Measurements from ENCODE around the gene SLC38A10. TPM values are rescaled to one million over a fixed set of nuclear protein-coding genes. Genes with fewer than 3 reads are reported as not detected.
A peak's percentile ranks its signal among the peaks of the same experiment; 100 is the strongest.

Gene SLC38A10
- total and polyA plus RNA-seq, 12 donors, result 17.6 to 190 (median 102) TPM

GRCh38 chr17:81260171-81260570 lies 34.9 kb downstream of the SLC38A10 start:
- TF ChIP-seq CTCF (IDR thresholded peaks at IDR 0.05), result no peak
- TF ChIP-seq POLR2A (IDR thresholded peaks at IDR 0.05), result no peak
- no peak overlapping the region for H3K4me3 ChIP-seq
- no peak overlapping the region for H3K27ac ChIP-seq
- DNase-seq, result no peak
- H3K9me3 ChIP-seq (replicated peaks in 1 of 3), result no peaks in the 10 kb centered on the region
- 93 to 100% (median 96%) methylated on average over 6 to 17 of the region's 17 CpGs for WGBS, 4 donors
- peaks cover 0 to 74% of the 10 kb centered on the region in 2 donors for H3K36me3 ChIP-seq (replicated peaks in 1 of 2)
- intact Hi-C loops (cut with DNase I), result no loop called here
- H3K27me3 ChIP-seq, result no peaks in the 10 kb centered on the region
- H3K4me1 ChIP-seq (replicated peaks in 1 of 2), result peaks cover 0 to 8% of the 10 kb centered on the region in 2 donors

- TF ChIP-seq CTCF (IDR thresholded peaks at IDR 0.05), result no peak
- TF ChIP-seq POLR2A (IDR thresholded peaks at IDR 0.05), result no peak
- H3K27me3 ChIP-seq, result no peaks in the 10 kb centered on the region
- H3K27ac ChIP-seq, result no peak overlapping the region
- no peak for DNase-seq
- H3K36me3 ChIP-seq (replicated peaks in 1 of 2), result peaks cover 0 to 69% of the 10 kb centered on the region in 2 donors
- intact Hi-C loops (cut with DNase I), result loop anchor here in 1 of 2 donors (5.0 kb wide), 1 partner anchor 223 kb away; no protein-coding TSS in a partner anchor
- no peak overlapping the region for H3K4me3 ChIP-seq
- whole genome bisulfite sequencing, 4 donors, result 88 to 92% (median 90%) methylated on average over 10 to 23 of the region's 23 CpGs
- H3K9me3 ChIP-seq (replicated peaks in 1 of 3), result no peaks in the 10 kb centered on the region
- H3K4me1 ChIP-seq (replicated peaks in 1 of 2), result peaks cover 0 to 11% of the 10 kb centered on the region in 2 donors
These were observed 36.0 kb downstream of the SLC38A10 start for GRCh38 chr17:81259058-81259605.

- TF ChIP-seq POLR2A (IDR thresholded peaks at IDR 0.05) (no peak), CTCF (IDR thresholded peaks at IDR 0.05) (peak in 1 of 6 experiments; percentile 9)
- Histone ChIP-seq H3K9me3 (replicated peaks in 1 of 3) (no peaks in the 10 kb centered on the region), H3K36me3 (replicated peaks in 1 of 2) (peaks cover 0 to 60% of the 10 kb centered on the region in 2 donors), H3K27me3 (no peaks in the 10 kb centered on the region), H3K4me3 (no peak overlapping the region), H3K27ac (no peak overlapping the region), H3K4me1 (replicated peaks in 1 of 2) (peaks cover 0 to 11% of the 10 kb centered on the region in 2 donors)
- intact Hi-C loops (cut with DNase I), result loop anchor here in 1 of 2 donors (5.0 kb wide), 1 partner anchor 224 kb away; no protein-coding TSS in a partner anchor
- WGBS, 4 donors, result 80 to 89% (median 86%) methylated on average over 1 to 20 of the region's 20 CpGs
- DNase-seq, result no peak
These were observed 36.8 kb downstream of the SLC38A10 start for GRCh38 chr17:81258292-81258691.

GRCh38 chr17:81257533-81257932 lies 37.6 kb downstream of the SLC38A10 start:
- no peak for TF ChIP-seq POLR2A (IDR thresholded peaks at IDR 0.05)
- no peak for TF ChIP-seq CTCF (IDR thresholded peaks at IDR 0.05)
- DNase-seq, result no peak
- intact Hi-C loops (cut with DNase I), result loop anchor here in 1 of 2 donors (5.0 kb wide), 1 partner anchor 225 kb away; no protein-coding TSS in a partner anchor
- Histone ChIP-seq H3K36me3 (replicated peaks in 1 of 2) (peaks cover 0 to 59% of the 10 kb centered on the region in 2 donors), H3K9me3 (replicated peaks in 1 of 3) (no peaks in the 10 kb centered on the region), H3K4me3 (no peak overlapping the region), H3K27ac (no peak overlapping the region), H3K4me1 (replicated peaks in 1 of 2) (peaks cover 0 to 15% of the 10 kb centered on the region in 2 donors), H3K27me3 (no peaks in the 10 kb centered on the region)
- 94 to 95% (median 94%) methylated on average over 13 to 19 of the region's 19 CpGs for WGBS, 4 donors
